Nephron progenitor cell (in vitro differentiated cells): Measurements from ENCODE around the gene SDSL.
A peak's percentile ranks its signal among the peaks of the same experiment; 100 is the strongest.

ENCODE experiments used
- DNase-seq: peaks from one replicate; pipeline ENCODE4 v3.0.0; 2021
- H3K27ac Mint-ChIP-seq: 2 replicates; pipeline ENCODE4 v1.8.0; 2021; ENCODE audit warnings: mild to moderate bottlenecking, moderate library complexity, mixed read lengths
- H3K27me3 Mint-ChIP-seq: 2 replicates; pipeline ENCODE4 v1.8.0; 2021; ENCODE audit warnings: mild to moderate bottlenecking, low read depth, mixed read lengths; ENCODE audit not compliant: poor library complexity
- H3K36me3 Mint-ChIP-seq: 2 replicates; pipeline ENCODE4 v1.8.0; 2021; ENCODE audit warnings: low read depth, mixed read lengths
- H3K4me1 Mint-ChIP-seq: 2 replicates; pipeline ENCODE4 v1.8.0; 2021; ENCODE audit warnings: mixed read lengths
- H3K4me3 Mint-ChIP-seq: 2 replicates; pipeline ENCODE4 v1.8.0; 2021; ENCODE audit warnings: mild to moderate bottlenecking, moderate library complexity, mixed read lengths
- H3K9me3 Mint-ChIP-seq: 2 replicates; pipeline ENCODE4 v1.8.0; 2021; ENCODE audit warnings: mild to moderate bottlenecking, moderate library complexity, mixed read lengths
- CTCF ChIP-seq: fragments of 200-600 bp; sonication (generic); IDR thresholded peaks from 2 replicates; pipeline ENCODE4 v1.5.0; 2021; ENCODE audit warnings: antibody characterized with exemption

Gene SDSL

DNA sequence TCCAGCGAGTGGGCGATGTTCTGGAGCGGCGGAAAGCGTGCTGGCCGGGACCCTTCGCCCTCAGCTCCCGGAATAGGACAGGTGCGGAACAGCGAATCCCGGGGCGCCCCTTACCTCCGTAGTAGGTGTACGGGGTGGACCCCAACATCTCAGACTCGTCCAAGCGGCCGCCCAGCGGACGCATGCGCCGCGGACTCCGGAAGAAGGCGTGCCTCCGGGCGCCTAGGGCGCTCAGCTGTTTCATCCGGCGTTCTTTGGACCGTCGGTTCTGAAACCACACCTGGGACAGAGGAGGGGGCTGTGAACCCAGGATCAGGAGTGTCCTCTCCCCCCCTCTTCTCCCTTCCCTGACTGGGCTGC lies 44.9 kb downstream of the SDSL start:
- peaks cover 99% of the 10 kb centered on the region for H3K27me3 Mint-ChIP-seq
- peak overlapping the region; percentile 74 for H3K4me3 Mint-ChIP-seq
- H3K4me1 Mint-ChIP-seq: peaks cover 33% of the 10 kb centered on the region
- no peak for TF ChIP-seq CTCF
- no peaks in the 10 kb centered on the region for H3K9me3 Mint-ChIP-seq
- no peak for DNase-seq
- no peaks in the 10 kb centered on the region for H3K36me3 Mint-ChIP-seq
- no peak overlapping the region for H3K27ac Mint-ChIP-seq

GRCh38 chr12:113467502-113468364 lies 45.6 kb downstream of the SDSL start:
- TF ChIP-seq CTCF: no peak
- no peak overlapping the region for H3K27ac Mint-ChIP-seq
- no peak for DNase-seq
- peak overlapping the region; percentile 55 for H3K4me3 Mint-ChIP-seq
- no peaks in the 10 kb centered on the region for H3K36me3 Mint-ChIP-seq
- H3K4me1 Mint-ChIP-seq: peaks cover 33% of the 10 kb centered on the region
- no peaks in the 10 kb centered on the region for H3K9me3 Mint-ChIP-seq
- peaks cover 99% of the 10 kb centered on the region for H3K27me3 Mint-ChIP-seq

DNA sequence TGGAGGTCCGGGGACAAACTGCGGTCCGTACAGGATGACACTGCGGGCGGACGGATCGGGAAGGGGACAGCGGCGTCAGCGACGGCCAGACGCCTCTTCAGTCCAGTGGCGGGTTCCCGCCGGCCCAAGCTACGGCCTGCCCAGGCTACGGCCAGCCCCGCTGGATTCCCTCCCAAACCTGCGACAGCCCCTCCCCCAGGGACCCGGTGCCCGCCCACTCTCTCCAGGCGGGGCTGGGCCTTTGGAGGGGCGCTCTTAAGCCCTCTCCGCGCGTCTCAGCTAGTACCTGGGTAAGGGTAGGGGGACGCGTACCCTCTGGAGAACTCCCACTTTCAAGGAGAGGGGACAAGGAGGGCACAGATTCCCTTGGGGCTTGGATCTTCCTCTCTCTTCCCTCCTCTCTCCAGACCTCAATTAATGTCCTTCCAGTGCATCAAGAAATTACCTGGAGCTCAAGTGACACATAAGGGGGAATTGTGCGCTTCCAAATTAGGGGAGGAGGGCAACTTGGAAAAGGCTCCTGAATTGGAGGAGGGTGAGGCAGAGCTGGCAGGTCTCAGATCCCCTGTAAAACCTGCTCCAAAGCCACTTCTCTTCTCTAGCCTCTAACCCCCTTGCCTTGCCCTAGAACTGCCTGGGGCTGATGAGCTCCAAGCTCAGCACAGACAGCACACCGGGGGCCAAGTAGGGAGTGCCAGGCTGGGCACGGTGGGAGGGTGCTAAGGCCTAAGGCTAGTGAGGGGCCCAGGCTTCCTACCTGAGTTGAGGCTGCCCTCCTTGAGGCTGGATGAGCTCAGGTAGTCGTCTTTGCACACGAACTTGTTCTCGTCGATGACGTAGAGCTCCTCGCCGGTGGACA lies 46.4 kb downstream of the SDSL start:
- Mint-ChIP-seq H3K27ac (no peak overlapping the region), H3K27me3 (peaks cover 99% of the 10 kb centered on the region), H3K36me3 (no peaks in the 10 kb centered on the region), H3K9me3 (no peaks in the 10 kb centered on the region), H3K4me1 (peaks cover 30% of the 10 kb centered on the region), H3K4me3 (peak overlapping the region; percentile 36)
- TF ChIP-seq CTCF: no peak
- no peak for DNase-seq

DNA sequence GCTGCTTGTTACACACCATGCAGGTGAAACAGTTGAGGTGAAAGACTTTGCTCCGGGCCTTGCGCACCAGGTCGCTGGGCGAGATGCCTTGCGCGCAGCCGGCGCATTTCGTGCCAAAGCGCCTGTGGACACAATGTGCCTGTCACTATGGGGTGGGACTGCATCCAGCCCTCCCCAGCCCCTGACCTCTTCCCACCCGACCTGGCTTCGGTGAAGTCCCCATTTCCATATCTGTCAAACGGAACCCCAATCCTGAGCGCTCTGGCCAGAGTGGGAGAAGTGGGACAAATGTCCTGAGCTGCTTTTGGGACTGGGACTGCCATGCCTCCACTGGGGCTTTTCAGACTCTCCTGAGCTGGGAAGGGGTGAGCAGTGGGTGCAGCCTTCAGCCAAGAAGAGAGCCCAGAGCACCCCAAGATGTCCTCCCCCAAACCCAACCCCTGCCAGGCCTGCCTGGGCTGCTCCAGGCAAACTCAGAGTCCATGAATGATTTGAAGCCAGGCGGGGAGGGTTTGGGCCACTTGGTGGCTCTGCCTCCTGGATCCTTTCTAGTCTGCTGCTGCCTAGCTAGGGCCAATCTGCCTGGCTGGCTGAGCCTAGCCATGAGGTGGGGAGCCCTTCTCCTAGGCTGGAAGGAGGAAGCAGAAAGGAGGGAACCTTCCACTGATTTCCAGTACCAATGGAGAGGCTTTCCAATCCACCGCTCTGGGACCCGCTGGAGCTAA lies 47.2 kb downstream of the SDSL start:
- no peaks in the 10 kb centered on the region for H3K9me3 Mint-ChIP-seq
- no peak overlapping the region for H3K27ac Mint-ChIP-seq
- H3K4me1 Mint-ChIP-seq: peaks cover 22% of the 10 kb centered on the region
- no peaks in the 10 kb centered on the region for H3K36me3 Mint-ChIP-seq
- DNase-seq: no peak
- no peak overlapping the region for H3K4me3 Mint-ChIP-seq
- H3K27me3 Mint-ChIP-seq: peaks cover 99% of the 10 kb centered on the region
- no peak for TF ChIP-seq CTCF

GRCh38 chr12:113469949-113470743 lies 48.0 kb downstream of the SDSL start:
- Mint-ChIP-seq H3K4me1 (peaks cover 19% of the 10 kb centered on the region), H3K4me3 (no peak overlapping the region), H3K36me3 (no peaks in the 10 kb centered on the region), H3K27me3 (peaks cover 99% of the 10 kb centered on the region), H3K27ac (no peak overlapping the region), H3K9me3 (no peaks in the 10 kb centered on the region)
- DNase-seq: no peak
- TF ChIP-seq CTCF: no peak
